Breast epithelium (tissue), 4 donors: Measurements from ENCODE around the gene PPP1R18. TPM values are rescaled to one million over a fixed set of nuclear protein-coding genes. Genes with fewer than 3 reads are reported as not detected.

Experiments
- DNase-seq, 2 donors: peaks; one replicate each; pipeline ENCODE4 v3.0.0-alpha.2; 2019; ENCODE audit warnings: low spot score in 2 of 2
- H3K27ac ChIP-seq, 2 donors: fragments of 200-600 bp; sonication (generic) in 1 of 2; one replicate each; pipeline ENCODE4 v1.5.1; 2016 to 2019; ENCODE audit warnings: mild to moderate bottlenecking in 1 of 2
- H3K27me3 ChIP-seq, 2 donors: fragments of 200-600 bp; sonication (generic) in 1 of 2; one replicate each; pipeline versions ENCODE4 v1.5.1 to v1.6.0; 2017 to 2019; ENCODE audit warnings: control low read depth in 1 of 2, mild to moderate bottlenecking in 1 of 2
- H3K36me3 ChIP-seq: fragments of 200-600 bp; one replicate; pipeline ENCODE4 v1.5.1; 2019
- H3K4me1 ChIP-seq, 2 donors: fragments of 200-600 bp; sonication (generic); one replicate each; pipeline ENCODE4 v1.5.1; 2016 to 2019; ENCODE audit warnings: control low read depth in 1 of 2
- H3K4me3 ChIP-seq, 3 donors: fragments of 200-600 bp; sonication (generic); 1 replicate in 2 of 3; 2 replicates in 1 of 3; pipeline ENCODE4 v1.5.1; 2016 to 2019; ENCODE audit warnings: mild to moderate bottlenecking in 3 of 3, moderate library complexity in 2 of 3
- H3K9me3 ChIP-seq, 2 donors: fragments of 200-600 bp; sonication (generic) in 1 of 2; one replicate each; pipeline ENCODE4 v1.5.1; 2016 to 2019; ENCODE audit warnings: control low read depth in 1 of 2
- CTCF ChIP-seq, 3 donors: fragments of 450-650 bp; IDR thresholded peaks; one replicate each; pipeline ENCODE4 v1.5.1; 2016 to 2017; ENCODE audit warnings: antibody characterized with exemption in 3 of 3, mild to moderate bottlenecking in 3 of 3, moderate library complexity in 3 of 3
- POLR2A ChIP-seq: fragments of 450-650 bp; IDR thresholded peaks from one replicate; pipeline ENCODE4 v1.6.1; 2016; ENCODE audit warnings: antibody characterized with exemption, mild to moderate bottlenecking, moderate library complexity
- POLR2AphosphoS5 ChIP-seq, 3 donors: sonication (generic); formaldehyde crosslinking; IDR thresholded peaks; one replicate each; pipeline ENCODE4 v1.6.1; 2017; ENCODE audit warnings: antibody characterized with exemption in 3 of 3
- intact Hi-C: fragments of 100-400 bp; cut with DNase I; formaldehyde crosslinking; loops from one replicate; pipeline ENCODE4 v1.15.1; 2023; ENCODE audit warnings: low total_unique reads
- total RNA-seq, 3 donors: library from RNA; depleted of rRNA; stranded (reverse); fragments of >200 nt; gene quantifications; one replicate each; pipeline ENCODE4 v1.1.0, GENCODE V29; 2016

Gene PPP1R18
- total RNA-seq, 3 donors from 2014 or later, result 18.3 to 41.6 (median 20.0) TPM

DNA sequence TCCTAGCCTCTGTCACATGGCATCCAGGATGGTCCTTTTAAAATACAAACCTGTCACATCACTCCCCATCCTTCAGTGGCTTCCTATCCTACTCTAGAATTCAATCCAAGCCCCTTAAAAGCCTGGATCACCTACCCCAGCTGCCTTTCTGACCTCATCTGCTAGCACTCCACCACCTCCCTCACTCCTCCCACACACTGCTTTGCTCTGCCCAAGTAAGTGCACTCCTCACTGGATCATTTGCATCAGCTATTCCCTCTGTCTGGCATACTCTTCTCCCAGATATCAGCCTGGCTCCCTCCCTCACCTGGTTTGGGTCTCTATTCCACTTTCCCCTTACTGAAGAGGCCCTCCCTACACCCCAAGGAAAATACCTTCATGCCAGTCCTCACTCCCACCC is 29.0 kb downstream of the PPP1R18 start:
- no peaks in the 10 kb centered on the region for H3K9me3 ChIP-seq
- DNase-seq, result no peak
- no peaks in the 10 kb centered on the region for H3K4me1 ChIP-seq
- peaks cover 25% of the 10 kb centered on the region for H3K36me3 ChIP-seq
- H3K27ac ChIP-seq, result no peak overlapping the region
- no peaks in the 10 kb centered on the region for H3K27me3 ChIP-seq
- intact Hi-C loops, result no loop called here
- no peak overlapping the region for H3K4me3 ChIP-seq
- TF ChIP-seq POLR2A (no peak), CTCF (IDR thresholded peaks at IDR 0.05) (no peak), POLR2AphosphoS5 (IDR thresholded peaks at IDR 0.05) (no peak)

DNA sequence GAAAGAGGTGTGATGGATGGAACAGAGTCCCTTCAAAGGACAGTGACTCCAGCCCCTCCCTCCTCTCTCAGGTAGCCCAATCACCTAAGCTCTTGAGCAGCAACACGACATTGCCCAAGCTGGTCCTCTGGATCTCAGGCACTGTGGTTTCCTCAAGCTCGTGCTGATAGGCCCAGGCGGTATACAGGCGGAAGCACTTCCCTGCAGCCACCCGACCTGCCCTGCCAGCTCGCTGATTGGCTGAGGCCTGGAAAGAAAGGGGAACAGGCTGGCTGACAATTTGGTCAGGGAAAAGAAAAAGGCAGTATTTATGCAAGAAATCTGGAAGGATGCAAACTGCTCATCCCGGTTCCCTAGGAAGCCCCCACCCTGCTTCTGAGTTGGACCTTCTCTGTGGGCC is 29.9 kb downstream of the PPP1R18 start:
- H3K36me3 ChIP-seq, result peaks cover 24% of the 10 kb centered on the region
- H3K4me1 ChIP-seq, result no peaks in the 10 kb centered on the region
- no peak overlapping the region for H3K4me3 ChIP-seq
- no peak for TF ChIP-seq CTCF (IDR thresholded peaks at IDR 0.05)
- no peak for TF ChIP-seq POLR2AphosphoS5 (IDR thresholded peaks at IDR 0.05)
- TF ChIP-seq POLR2A, result no peak
- no peak overlapping the region for H3K27ac ChIP-seq
- intact Hi-C loops, result no loop called here
- no peaks in the 10 kb centered on the region for H3K27me3 ChIP-seq
- no peaks in the 10 kb centered on the region for H3K9me3 ChIP-seq
- no peak for DNase-seq

- no peak overlapping the region for H3K27ac ChIP-seq
- H3K27me3 ChIP-seq, result no peaks in the 10 kb centered on the region
- no peak for DNase-seq
- intact Hi-C loops, result no loop called here
- no peak for TF ChIP-seq CTCF (IDR thresholded peaks at IDR 0.05)
- TF ChIP-seq POLR2AphosphoS5 (IDR thresholded peaks at IDR 0.05), result no peak
- no peak for TF ChIP-seq POLR2A
- peaks cover 30% of the 10 kb centered on the region for H3K36me3 ChIP-seq
- no peaks in the 10 kb centered on the region for H3K4me1 ChIP-seq
- H3K4me3 ChIP-seq, result no peak overlapping the region
- H3K9me3 ChIP-seq, result no peaks in the 10 kb centered on the region
Observed at GRCh38 chr6:30655743-30656094, 30.7 kb downstream of the PPP1R18 start.

DNA sequence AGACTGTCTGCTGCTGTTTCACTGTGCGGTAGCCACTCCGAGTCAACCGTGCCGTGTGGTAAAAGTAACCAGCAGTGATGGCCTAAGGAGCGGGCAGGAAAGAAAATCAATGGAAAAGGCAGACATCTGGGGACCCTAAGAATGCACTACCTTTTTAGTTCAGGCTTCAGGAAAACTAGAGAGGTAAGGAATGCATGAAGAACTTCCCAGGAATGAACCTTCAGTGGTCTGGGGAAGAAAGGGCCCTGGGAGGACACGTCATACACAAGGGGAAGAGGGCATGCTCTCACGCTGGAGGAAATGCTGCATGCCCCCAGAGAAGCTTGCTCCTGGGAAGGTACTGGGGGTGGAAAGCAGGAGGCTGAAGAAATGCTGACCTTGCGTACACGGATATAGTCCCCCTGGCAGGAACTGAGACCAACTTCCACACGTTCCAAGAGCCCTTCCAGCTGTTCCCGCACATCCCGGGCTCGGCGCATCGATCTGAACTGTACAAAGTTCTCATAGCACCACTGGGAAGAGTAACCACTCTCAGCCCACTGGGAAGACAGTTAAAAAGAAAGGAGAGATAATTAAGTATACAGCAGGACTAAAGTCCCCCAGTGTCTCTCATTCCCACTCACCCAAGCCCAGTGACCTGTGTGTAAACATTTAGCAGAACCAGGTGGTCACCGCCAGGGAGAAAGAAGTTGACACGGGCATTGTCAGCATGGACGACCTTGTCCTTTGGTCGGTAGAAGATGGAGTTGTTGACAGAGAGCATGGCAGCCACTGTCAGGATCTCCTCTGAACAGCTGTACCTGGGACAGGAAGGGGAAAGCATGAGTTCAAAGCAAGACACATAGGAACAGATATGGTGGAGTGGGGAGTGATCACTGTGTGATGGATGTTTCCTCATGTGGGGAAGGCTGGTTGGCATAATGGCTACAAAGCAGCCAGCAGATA is 31.4 kb downstream of the PPP1R18 start:
- intact Hi-C loops, result no loop called here
- DNase-seq, result no peak
- Histone ChIP-seq H3K36me3 (peaks cover 30% of the 10 kb centered on the region), H3K27ac (no peak overlapping the region), H3K27me3 (no peaks in the 10 kb centered on the region), H3K4me1 (no peaks in the 10 kb centered on the region), H3K4me3 (no peak overlapping the region), H3K9me3 (no peaks in the 10 kb centered on the region)
- TF ChIP-seq CTCF (IDR thresholded peaks at IDR 0.05) (no peak), POLR2AphosphoS5 (IDR thresholded peaks at IDR 0.05) (no peak), POLR2A (no peak)

DNA sequence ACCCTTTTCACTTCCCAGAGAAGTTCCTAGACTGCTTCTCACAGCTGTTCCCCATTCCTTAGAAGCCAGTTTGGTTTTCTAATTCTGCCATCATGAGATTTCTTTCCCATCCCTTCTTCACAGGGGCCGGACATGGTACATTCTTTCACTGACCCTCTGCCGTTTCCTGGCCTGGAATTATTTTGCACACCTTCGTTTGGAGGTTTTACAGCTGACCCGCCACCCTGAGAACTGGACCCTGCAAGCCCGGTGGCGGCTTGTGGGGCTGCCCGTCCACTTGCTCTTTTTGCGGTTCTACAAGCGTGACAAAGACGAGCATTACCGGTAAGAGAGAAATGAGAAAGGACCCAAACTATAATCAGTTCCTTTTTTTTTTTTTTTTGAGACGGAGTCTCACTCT is 35.3 kb downstream of the PPP1R18 start:
- Histone ChIP-seq H3K9me3 (no peaks in the 10 kb centered on the region), H3K4me3 (no peak overlapping the region), H3K27ac (no peak overlapping the region), H3K36me3 (peaks cover 30% of the 10 kb centered on the region), H3K4me1 (peaks cover 0 to 4% of the 10 kb centered on the region in 2 donors), H3K27me3 (no peaks in the 10 kb centered on the region)
- intact Hi-C loops, result no loop called here
- no peak for TF ChIP-seq POLR2A
- no peak for TF ChIP-seq POLR2AphosphoS5 (IDR thresholded peaks at IDR 0.05)
- no peak for TF ChIP-seq CTCF (IDR thresholded peaks at IDR 0.05)
- no peak for DNase-seq
